ENCODE results near the gene PCDH9. TPM values are rescaled to one million over a fixed set of nuclear protein-coding genes. Genes with fewer than 3 reads are reported as not detected.

PCDH9 gene
- total and polyA plus RNA-seq, 9 donors = 0.18 to 6.5 (median 1.3) TPM

GRCh38 chr13:66429156-66429555 lies 801.0 kb downstream of the PCDH9 start:
- no peaks in the 10 kb centered on the region for H3K27me3 ChIP-seq
- intact Hi-C loops (cut with DNase I) = no loop called here
- TF ChIP-seq POLR2A (IDR thresholded peaks at IDR 0.05) = no peak
- no peak for TF ChIP-seq CTCF (IDR thresholded peaks at IDR 0.05)
- no peak for TF ChIP-seq EP300 (IDR thresholded peaks at IDR 0.05)

GRCh38 chr13:66427458-66427861 lies 802.7 kb downstream of the PCDH9 start:
- 84 to 90% (median 89%) methylated on average over 2 of the region's 2 CpGs for WGBS, 3 donors
- intact Hi-C loops (cut with DNase I) = no loop called here
- TF ChIP-seq POLR2A (IDR thresholded peaks at IDR 0.05) (no peak), CTCF (IDR thresholded peaks at IDR 0.05) (no peak), EP300 (IDR thresholded peaks at IDR 0.05) (no peak)

More at GRCh38 chr13:66429156-66429555, 801.0 kb downstream of the PCDH9 start:
- Histone ChIP-seq H3K9me3 (no peaks in the 10 kb centered on the region), H3K36me3 (no peaks in the 10 kb centered on the region), H3K4me3 (no peak overlapping the region), H3K4me1 (ENCODE audit: insufficient read depth) (no peaks in the 10 kb centered on the region), H3K27ac (no peak overlapping the region)
- DNase-seq = no peak

GRCh38 chr13:66425741-66426140 lies 804.4 kb downstream of the PCDH9 start:
- intact Hi-C loops (cut with DNase I) = no loop called here

More at GRCh38 chr13:66427458-66427861, 802.7 kb downstream of the PCDH9 start:
- no peaks in the 10 kb centered on the region for H3K27me3 ChIP-seq
- H3K36me3 ChIP-seq = no peaks in the 10 kb centered on the region
- H3K27ac ChIP-seq = no peak overlapping the region
- no peak for DNase-seq
- H3K9me3 ChIP-seq = no peaks in the 10 kb centered on the region
- H3K4me1 ChIP-seq (ENCODE audit: insufficient read depth) = no peaks in the 10 kb centered on the region
- H3K4me3 ChIP-seq = no peak overlapping the region

DNA sequence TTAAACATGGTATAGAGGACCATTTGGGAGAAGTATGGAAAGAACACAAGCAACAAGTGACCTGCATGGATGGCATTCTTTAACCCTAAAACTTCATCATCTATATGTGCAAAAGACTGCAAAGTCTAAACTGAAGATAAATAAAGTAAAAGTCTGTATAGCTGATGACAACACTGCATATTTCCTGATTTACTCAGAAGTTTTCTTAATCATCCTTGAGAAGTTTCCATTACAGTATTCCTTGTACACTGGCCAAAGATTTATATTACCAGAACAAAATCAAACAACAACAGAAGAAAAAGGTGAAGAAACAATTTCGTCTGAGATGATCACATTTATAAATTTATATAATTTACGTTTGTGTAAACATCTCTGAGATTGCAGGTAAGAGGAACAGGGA lies 805.7 kb downstream of the PCDH9 start:
- Histone ChIP-seq H3K36me3 (no peaks in the 10 kb centered on the region), H3K4me3 (no peak overlapping the region), H3K27me3 (no peaks in the 10 kb centered on the region), H3K4me1 (ENCODE audit: insufficient read depth) (no peaks in the 10 kb centered on the region), H3K9me3 (no peaks in the 10 kb centered on the region), H3K27ac (no peak overlapping the region)
- DNase-seq = no peak
- TF ChIP-seq CTCF (IDR thresholded peaks at IDR 0.05) = no peak
- no peak for TF ChIP-seq POLR2A (IDR thresholded peaks at IDR 0.05)
- no peak for TF ChIP-seq EP300 (IDR thresholded peaks at IDR 0.05)
- intact Hi-C loops (cut with DNase I) = no loop called here
- WGBS, 3 donors = 62 to 69% (median 62%) methylated on average over 2 of the region's 2 CpGs

More at GRCh38 chr13:66425741-66426140, 804.4 kb downstream of the PCDH9 start:
- WGBS, 3 donors = 51 to 71% (median 52%) methylated on average over 3 of the region's 3 CpGs
- no peak for TF ChIP-seq POLR2A (IDR thresholded peaks at IDR 0.05)
- no peak for TF ChIP-seq EP300 (IDR thresholded peaks at IDR 0.05)
- TF ChIP-seq CTCF (IDR thresholded peaks at IDR 0.05) = no peak
- no peaks in the 10 kb centered on the region for H3K4me1 ChIP-seq (ENCODE audit: insufficient read depth)
- H3K27ac ChIP-seq = no peak overlapping the region
- H3K36me3 ChIP-seq = no peaks in the 10 kb centered on the region
- no peak overlapping the region for H3K4me3 ChIP-seq
- no peaks in the 10 kb centered on the region for H3K27me3 ChIP-seq
- no peak for DNase-seq
- H3K9me3 ChIP-seq = no peaks in the 10 kb centered on the region
